Lower leg skin (tissue), 4 donors: ENCODE data around the gene ETV4. TPM values are rescaled to one million over a fixed set of nuclear protein-coding genes. Genes with fewer than 3 reads are reported as not detected.

Source experiments
- DNase-seq, 2 donors: peaks; one replicate each; pipeline ENCODE4 v3.0.0-alpha.2; 2019; ENCODE audit warnings: low spot score in 2 of 2
- H3K4me3 ChIP-seq: fragments of 200-600 bp; sonication (generic); 2 replicates; pipeline ENCODE4 v1.5.1; 2017; ENCODE audit warnings: mild to moderate bottlenecking, low read depth; ENCODE audit not compliant: poor library complexity, severe bottlenecking
- CTCF ChIP-seq, 3 donors: fragments of 450-650 bp; IDR thresholded peaks; one replicate each; pipeline ENCODE4 v1.5.1; 2016; ENCODE audit warnings: antibody characterized with exemption in 3 of 3, mild to moderate bottlenecking in 3 of 3, moderate library complexity in 2 of 3
- POLR2A ChIP-seq, 2 donors: fragments of 450-650 bp; IDR thresholded peaks; one replicate each; pipeline ENCODE4 v1.6.1; 2016 to 2017; ENCODE audit warnings: antibody characterized with exemption in 2 of 2, mild to moderate bottlenecking in 1 of 2, moderate library complexity in 1 of 2
- WGBS, 2 donors: methylation state at CpG; one replicate each; pipeline ENCODE4 v1.1.5; 2018; 5-methylcytosine and 5-hydroxymethylcytosine counted together
- intact Hi-C: fragments of 100-400 bp; cut with DNase I; formaldehyde crosslinking; loops from one replicate; pipeline ENCODE4 v1.15.0; 2023; ENCODE audit warnings: low total_unique reads
- total RNA-seq, 4 donors: library from RNA; depleted of rRNA; stranded (reverse); fragments of >200 nt; gene quantifications; one replicate each; pipeline ENCODE4 v1.1.0, GENCODE V29; 2016

The ETV4 gene
- total RNA-seq, 4 donors from 2014 or later: 3.7 to 8.8 (median 6.5) TPM

- 14 to 29% methylated on average over 2 of the region's 2 CpGs for WGBS, 2 donors
- no peak overlapping the region for H3K4me3 ChIP-seq
- intact Hi-C loops: no loop called here
- DNase-seq: no peak
- no peak for TF ChIP-seq POLR2A (IDR thresholded peaks at IDR 0.05)
- no peak for TF ChIP-seq CTCF (IDR thresholded peaks at IDR 0.05)
Observed at GRCh38 chr17:43588121-43588520, 42.0 kb upstream of the ETV4 start.

GRCh38 chr17:43587647-43588046 lies 41.5 kb upstream of the ETV4 start:
- intact Hi-C loops: no loop called here
- no peak overlapping the region for H3K4me3 ChIP-seq
- DNase-seq: no peak
- TF ChIP-seq POLR2A (IDR thresholded peaks at IDR 0.05): no peak
- TF ChIP-seq CTCF (IDR thresholded peaks at IDR 0.05): no peak
- WGBS, 2 donors: 59 to 69% methylated on average over 5 of the region's 5 CpGs

GRCh38 chr17:43584666-43585102 lies 38.5 kb upstream of the ETV4 start:
- no peak overlapping the region for H3K4me3 ChIP-seq
- TF ChIP-seq CTCF (IDR thresholded peaks at IDR 0.05): no peak
- intact Hi-C loops: no loop called here
- 78 to 81% methylated on average over 6 of the region's 6 CpGs for WGBS, 2 donors
- DNase-seq: no peak

- intact Hi-C loops: no loop called here
- TF ChIP-seq POLR2A (IDR thresholded peaks at IDR 0.05) (no peak), CTCF (IDR thresholded peaks at IDR 0.05) (no peak)
- DNase-seq: no peak
- no peak overlapping the region for H3K4me3 ChIP-seq
- WGBS, 2 donors: 92 to 93% methylated on average over 7 of the region's 7 CpGs
Observed at GRCh38 chr17:43583332-43583731, 37.2 kb upstream of the ETV4 start.

GRCh38 chr17:43581613-43582012 lies 35.5 kb upstream of the ETV4 start:
- H3K4me3 ChIP-seq: no peak overlapping the region
- no peak for TF ChIP-seq CTCF (IDR thresholded peaks at IDR 0.05)
- no peak for TF ChIP-seq POLR2A (IDR thresholded peaks at IDR 0.05)
- 67 to 71% methylated on average over 4 of the region's 4 CpGs for WGBS, 2 donors
- DNase-seq: no peak
- intact Hi-C loops: no loop called here

- H3K4me3 ChIP-seq: no peak overlapping the region
- TF ChIP-seq CTCF (IDR thresholded peaks at IDR 0.05) (no peak), POLR2A (IDR thresholded peaks at IDR 0.05) (no peak)
- 53 to 65% methylated on average over 4 of the region's 4 CpGs for WGBS, 2 donors
- intact Hi-C loops: no loop called here
- no peak for DNase-seq
Observed at GRCh38 chr17:43581130-43581529, 35.0 kb upstream of the ETV4 start.
